HEK293 (cell line): ENCODE results near the gene ZNF26.

Experiments
- ELK4 ChIP-seq: IDR thresholded peaks from 2 replicates; pipeline ENCODE4 v1.6.1; 2011; ENCODE audit warnings: mild to moderate bottlenecking, low read depth, low read length, borderline replicate concordance
- GLIS2 ChIP-seq: fragments of 450-650 bp; formaldehyde crosslinking; IDR thresholded peaks from 2 replicates; pipeline ENCODE4 v1.5.1; 2016; ENCODE audit warnings: missing biosample characterization, missing genetic modification characterization
- OSR2 ChIP-seq: fragments of 450-650 bp; formaldehyde crosslinking; IDR thresholded peaks from 2 replicates; pipeline ENCODE4 v1.5.1; 2016; ENCODE audit warnings: missing biosample characterization, missing genetic modification characterization
- PATZ1 ChIP-seq: fragments of 450-650 bp; formaldehyde crosslinking; IDR thresholded peaks from 2 replicates; pipeline ENCODE4 v1.5.1; 2016; ENCODE audit warnings: missing biosample characterization, missing genetic modification characterization
- PRDM1 ChIP-seq: fragments of 450-650 bp; formaldehyde crosslinking; IDR thresholded peaks from 2 replicates; pipeline ENCODE4; 2016; ENCODE audit warnings: missing biosample characterization, missing genetic modification characterization
- ZFP69B ChIP-seq: fragments of 450-650 bp; formaldehyde crosslinking; IDR thresholded peaks from 2 replicates; pipeline ENCODE4 v1.5.1; 2016; ENCODE audit warnings: missing biosample characterization, missing genetic modification characterization
- ZNF140 ChIP-seq: fragments of 450-650 bp; formaldehyde crosslinking; IDR thresholded peaks from 2 replicates; pipeline ENCODE4 v1.5.1; 2016; ENCODE audit warnings: missing biosample characterization, missing genetic modification characterization
- ZNF174 ChIP-seq: fragments of 450-650 bp; formaldehyde crosslinking; IDR thresholded peaks from 2 replicates; pipeline ENCODE4 v1.5.0; 2017; ENCODE audit warnings: missing biosample characterization, mild to moderate bottlenecking, missing genetic modification characterization
- ZNF175 ChIP-seq: fragments of 450-650 bp; formaldehyde crosslinking; IDR thresholded peaks from 2 replicates; pipeline ENCODE4 v1.5.1; 2016; ENCODE audit warnings: missing biosample characterization, missing genetic modification characterization
- ZNF18 ChIP-seq: fragments of 450-650 bp; formaldehyde crosslinking; IDR thresholded peaks from 2 replicates; pipeline ENCODE4 v1.5.1; 2016; ENCODE audit warnings: missing biosample characterization, missing genetic modification characterization
- ZNF211 ChIP-seq: fragments of 450-650 bp; formaldehyde crosslinking; IDR thresholded peaks from 2 replicates; pipeline ENCODE4 v1.5.1; 2016; ENCODE audit warnings: low read depth, missing biosample characterization, missing genetic modification characterization
- ZNF214 ChIP-seq: fragments of 450-650 bp; formaldehyde crosslinking; IDR thresholded peaks from 2 replicates; pipeline ENCODE4 v1.5.1; 2017; ENCODE audit warnings: missing biosample characterization, mild to moderate bottlenecking, missing genetic modification characterization, borderline replicate concordance
- ZNF221 ChIP-seq: fragments of 450-650 bp; formaldehyde crosslinking; IDR thresholded peaks from 2 replicates; pipeline ENCODE4 v1.5.1; 2017; ENCODE audit warnings: missing biosample characterization, missing genetic modification characterization, borderline replicate concordance
- ZNF239 ChIP-seq: fragments of 450-650 bp; formaldehyde crosslinking; IDR thresholded peaks from 2 replicates; pipeline ENCODE4 v1.5.1; 2016; ENCODE audit warnings: missing biosample characterization, missing genetic modification characterization
- ZNF248 ChIP-seq: fragments of 450-650 bp; formaldehyde crosslinking; IDR thresholded peaks from 2 replicates; pipeline ENCODE4 v1.5.1; 2017; ENCODE audit warnings: missing biosample characterization, missing genetic modification characterization
- ZNF324 ChIP-seq: fragments of 450-650 bp; formaldehyde crosslinking; IDR thresholded peaks from 2 replicates; pipeline ENCODE4 v1.5.1; 2016; ENCODE audit warnings: missing biosample characterization, missing genetic modification characterization
- ZNF335 ChIP-seq: fragments of 450-650 bp; formaldehyde crosslinking; conservative IDR thresholded peaks from 2 replicates; pipeline ENCODE4 v1.5.1; 2016; ENCODE audit warnings: missing biosample characterization, missing genetic modification characterization
- ZNF341 ChIP-seq: fragments of 450-650 bp; formaldehyde crosslinking; IDR thresholded peaks from 2 replicates; pipeline ENCODE4; 2016; ENCODE audit warnings: low read depth, missing biosample characterization, missing genetic modification characterization
- ZNF510 ChIP-seq: fragments of 450-650 bp; formaldehyde crosslinking; IDR thresholded peaks from 2 replicates; pipeline ENCODE4 v1.5.1; 2018; ENCODE audit warnings: mild to moderate bottlenecking, missing genetic modification characterization, missing biosample characterization; ENCODE audit not compliant: insufficient replicate concordance
- ZNF513 ChIP-seq: fragments of 450-650 bp; IDR thresholded peaks from 2 replicates; pipeline ENCODE4 v1.5.1; 2018; ENCODE audit warnings: missing biosample characterization, missing genetic modification characterization
- ZNF521 ChIP-seq: fragments of 450-650 bp; formaldehyde crosslinking; IDR thresholded peaks from 2 replicates; pipeline ENCODE4 v1.5.1; 2017; ENCODE audit warnings: missing biosample characterization, mild to moderate bottlenecking, missing genetic modification characterization
- ZNF544 ChIP-seq: fragments of 450-650 bp; formaldehyde crosslinking; IDR thresholded peaks from 2 replicates; pipeline ENCODE4 v1.5.0; 2017; ENCODE audit warnings: missing biosample characterization, missing genetic modification characterization
- ZNF548 ChIP-seq: fragments of 450-650 bp; formaldehyde crosslinking; IDR thresholded peaks from 2 replicates; pipeline ENCODE4 v1.5.1; 2016; ENCODE audit warnings: missing biosample characterization, missing genetic modification characterization
- ZNF580 ChIP-seq: fragments of 450-650 bp; formaldehyde crosslinking; IDR thresholded peaks from 2 replicates; pipeline ENCODE4 v1.5.1; 2016; ENCODE audit warnings: missing biosample characterization, missing genetic modification characterization
- ZNF621 ChIP-seq: fragments of 450-650 bp; formaldehyde crosslinking; IDR thresholded peaks from 2 replicates; pipeline ENCODE4 v1.5.1; 2017; ENCODE audit warnings: missing biosample characterization, missing genetic modification characterization
- ZNF626 ChIP-seq: fragments of 450-650 bp; sonication (Bioruptor Pico); formaldehyde crosslinking; IDR thresholded peaks from 2 replicates; pipeline ENCODE4 v1.5.1; 2018; ENCODE audit warnings: missing biosample characterization, missing genetic modification characterization, inconsistent platforms
- ZNF660 ChIP-seq: fragments of 450-650 bp; IDR thresholded peaks from 2 replicates; pipeline ENCODE4 v1.5.1; 2018; ENCODE audit warnings: missing biosample characterization, mild to moderate bottlenecking, missing genetic modification characterization
- ZNF704 ChIP-seq: fragments of 450-650 bp; formaldehyde crosslinking; IDR thresholded peaks from 2 replicates; pipeline ENCODE4 v1.5.1; 2016; ENCODE audit warnings: missing biosample characterization, missing genetic modification characterization
- ZNF76 ChIP-seq: fragments of 450-650 bp; formaldehyde crosslinking; IDR thresholded peaks from 2 replicates; pipeline ENCODE4; 2016; ENCODE audit warnings: low read depth, missing biosample characterization, missing genetic modification characterization, borderline replicate concordance
- ZSCAN16 ChIP-seq: fragments of 450-650 bp; formaldehyde crosslinking; IDR thresholded peaks from 2 replicates; pipeline ENCODE4 v1.5.1; 2016; ENCODE audit warnings: missing biosample characterization, missing genetic modification characterization
- ZSCAN5A ChIP-seq: fragments of 450-650 bp; formaldehyde crosslinking; IDR thresholded peaks from 2 replicates; pipeline ENCODE4 v1.5.1; 2016; ENCODE audit warnings: missing biosample characterization, missing genetic modification characterization

The ZNF26 gene

GRCh38 chr12:133037207-133038005, 51.2 kb downstream of the ZNF26 start, which contains the start of gene ZNF84 (continued):
- TF ChIP-seq ZNF18: no peak
- no peak for TF ChIP-seq ZNF510 (tag by site-specific recombination)
- TF ChIP-seq ZNF211 (tag by site-specific recombination): no peak
- TF ChIP-seq PRDM1: no peak
- TF ChIP-seq ZNF140 (tag by site-specific recombination): no peak
- no peak for TF ChIP-seq ZNF324 (tag by site-specific recombination)
- TF ChIP-seq ZNF704 (tag by site-specific recombination): no peak
- TF ChIP-seq ZNF175 (tag by site-specific recombination): no peak
- no peak for TF ChIP-seq ZNF221 (tag by site-specific recombination)
- TF ChIP-seq ZNF214 (tag by site-specific recombination): no peak
- TF ChIP-seq ZNF626: 0 out of 2 replicates have a peak, but pooled peaks have one; percentile 25
- TF ChIP-seq ZNF548 (tag by site-specific recombination): no peak
- peak; percentile 50; the same call in 1 of the 2 replicates for TF ChIP-seq ZSCAN5A
- no peak for TF ChIP-seq ZNF248 (tag by site-specific recombination)
- TF ChIP-seq ZNF174 (tag by site-specific recombination): no peak
- peak; percentile 68 for TF ChIP-seq ZNF660 (tag by site-specific recombination)
- peak; percentile 68 for TF ChIP-seq PATZ1 (tag by site-specific recombination)
- TF ChIP-seq ZNF513 (tag by site-specific recombination): 0 out of 2 replicates have a peak, but pooled peaks have one; percentile 5
- peak; percentile 48; the same call in 1 of the 2 replicates for TF ChIP-seq ZNF341 (tag by site-specific recombination)
- no peak for TF ChIP-seq ZNF580
- peak; percentile 13; the same call in 1 of the 2 replicates for TF ChIP-seq ZNF335 (tag by site-specific recombination)
- no peak for TF ChIP-seq ELK4
- peak; percentile 40; the same call in 1 of the 2 replicates for TF ChIP-seq GLIS2 (tag by site-specific recombination)
- no peak for TF ChIP-seq ZNF621 (tag by site-specific recombination)
- TF ChIP-seq ZSCAN16 (tag by site-specific recombination): no peak
- no peak for TF ChIP-seq ZNF521 (tag by site-specific recombination)
- no peak for TF ChIP-seq OSR2 (tag by site-specific recombination)
- peak; percentile 85 for TF ChIP-seq ZNF76 (tag by site-specific recombination)
- 0 out of 2 replicates have a peak, but pooled peaks have one; percentile 35 for TF ChIP-seq ZFP69B
- no peak for TF ChIP-seq ZNF544 (tag by site-specific recombination)
- TF ChIP-seq ZNF239 (tag by site-specific recombination): no peak
